NCI-H82 (cell line): ENCODE results near the gene PRKCE.

Source experiments
- DNase-seq: peaks from one replicate; lab custom pipeline; 2025; lab: John Stamatoyannopoulos, UW

PRKCE gene

DNA sequence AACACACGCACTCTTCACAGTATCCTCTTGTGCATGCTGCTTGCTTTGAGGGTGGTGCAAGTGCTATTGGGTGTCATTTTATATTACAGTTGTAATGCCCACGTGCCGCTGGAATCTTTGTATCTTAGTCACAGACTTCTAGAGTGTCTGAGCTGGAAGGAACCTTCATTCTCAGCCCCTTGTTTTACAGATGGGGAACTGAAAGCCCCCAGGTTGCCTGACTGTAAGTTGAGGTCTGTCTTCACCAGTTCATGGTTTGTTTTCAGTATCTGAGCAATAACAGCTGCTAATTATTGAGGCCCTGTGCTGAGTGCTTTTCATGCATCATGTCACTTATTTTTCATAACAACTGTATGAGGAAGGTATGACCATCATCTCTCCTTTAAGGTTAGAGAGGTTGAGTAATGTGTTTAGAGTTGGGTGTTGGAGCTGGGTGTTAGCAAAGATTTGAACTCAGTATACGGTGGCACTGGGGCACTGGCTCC is 77.0 kb downstream of the PRKCE start:
- DNase-seq, result no peak

DNA sequence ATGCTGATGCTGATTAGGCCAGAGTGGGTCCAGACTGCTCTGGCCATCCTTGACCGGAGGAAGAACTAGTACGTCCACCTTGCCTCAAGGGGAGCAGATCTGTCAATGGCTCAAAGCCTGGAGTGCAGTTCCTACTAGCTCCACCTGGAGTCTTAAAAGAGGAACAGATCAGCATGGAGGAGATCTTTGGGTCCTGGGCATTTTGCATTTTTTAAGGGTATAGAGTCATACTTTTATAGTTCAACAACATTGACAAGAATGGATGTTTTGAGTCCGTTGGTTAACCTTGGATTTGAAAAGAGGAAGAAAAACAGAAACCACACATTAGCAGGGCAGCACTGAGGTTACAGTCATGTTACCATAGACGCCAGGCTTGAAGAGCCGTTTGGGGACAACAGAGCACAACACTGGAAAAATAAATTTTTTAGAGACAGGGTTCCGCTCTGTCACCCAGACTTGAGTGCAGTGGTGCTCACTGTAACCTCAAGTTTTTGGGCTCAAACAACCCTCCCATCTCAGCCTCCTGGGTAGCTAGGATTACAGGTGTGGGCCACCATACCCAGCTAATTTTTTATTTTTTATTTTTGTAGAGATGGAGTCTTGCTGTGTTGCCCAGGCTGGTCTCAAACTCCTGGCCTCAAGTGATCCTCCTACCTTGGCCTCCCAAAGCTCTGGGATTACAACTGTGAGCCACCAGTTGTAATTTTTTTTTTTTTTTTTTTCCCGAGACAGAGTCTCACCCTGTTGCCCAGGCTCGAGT is 78.5 kb downstream of the PRKCE start:
- peak; percentile 45 for DNase-seq

DNA sequence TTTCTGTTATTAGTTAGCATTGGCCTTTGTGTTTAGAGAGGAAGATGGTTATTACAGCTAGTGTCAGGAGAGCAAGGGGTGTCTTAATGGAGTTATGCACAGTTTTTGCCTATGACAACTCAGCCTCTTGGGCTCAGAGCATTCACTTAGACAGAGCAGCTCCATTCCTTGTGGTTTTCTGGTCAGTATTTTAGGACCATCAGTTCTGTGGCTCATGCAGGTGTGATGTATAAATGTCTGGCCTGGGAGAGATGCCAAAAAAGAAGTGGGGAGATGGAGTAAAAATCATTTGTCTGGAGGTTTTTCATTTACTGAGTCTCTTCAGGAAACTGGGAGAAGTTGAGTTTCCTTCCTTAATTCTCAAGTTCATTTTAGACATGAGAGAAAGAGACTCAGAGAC is 79.7 kb downstream of the PRKCE start:
- no peak for DNase-seq

DNA sequence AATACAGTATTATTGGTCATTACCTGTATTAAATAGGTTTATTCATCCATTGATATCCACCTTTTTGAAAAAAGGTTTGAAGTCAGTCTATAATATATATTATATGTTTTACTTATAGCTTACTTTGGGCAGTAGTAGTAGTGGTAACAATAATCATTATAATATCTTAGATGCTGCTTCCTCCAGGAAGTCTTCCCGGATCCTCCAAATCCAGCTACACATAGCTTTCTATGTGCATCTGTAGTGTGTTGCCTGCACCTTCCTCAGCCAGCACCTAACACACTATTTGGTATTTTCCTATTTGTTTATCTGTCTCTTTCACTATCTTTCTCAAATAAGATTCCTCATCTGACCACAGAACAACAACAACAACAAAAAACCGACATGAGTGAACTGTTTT is 81.0 kb downstream of the PRKCE start:
- no peak for DNase-seq

DNA sequence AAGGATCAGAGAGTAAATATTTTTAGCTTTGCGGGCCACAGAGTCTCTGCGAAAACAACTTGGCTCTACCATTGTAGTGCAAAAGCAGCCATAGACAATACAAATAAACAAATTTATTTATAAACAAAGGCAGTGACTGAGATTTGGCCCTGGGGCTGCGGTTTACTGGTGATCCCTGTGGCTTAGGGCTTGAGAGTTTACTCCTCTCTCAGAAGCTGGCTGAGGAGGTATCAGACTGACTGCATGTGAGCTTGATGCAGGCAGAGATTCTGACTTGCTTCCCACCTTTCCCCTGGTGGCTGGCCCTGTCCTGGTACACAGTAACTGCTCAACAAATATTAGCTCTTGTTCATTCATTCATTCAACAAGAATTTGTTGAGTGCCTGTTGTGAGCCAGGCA is 81.5 kb downstream of the PRKCE start:
- DNase-seq, result no peak

DNA sequence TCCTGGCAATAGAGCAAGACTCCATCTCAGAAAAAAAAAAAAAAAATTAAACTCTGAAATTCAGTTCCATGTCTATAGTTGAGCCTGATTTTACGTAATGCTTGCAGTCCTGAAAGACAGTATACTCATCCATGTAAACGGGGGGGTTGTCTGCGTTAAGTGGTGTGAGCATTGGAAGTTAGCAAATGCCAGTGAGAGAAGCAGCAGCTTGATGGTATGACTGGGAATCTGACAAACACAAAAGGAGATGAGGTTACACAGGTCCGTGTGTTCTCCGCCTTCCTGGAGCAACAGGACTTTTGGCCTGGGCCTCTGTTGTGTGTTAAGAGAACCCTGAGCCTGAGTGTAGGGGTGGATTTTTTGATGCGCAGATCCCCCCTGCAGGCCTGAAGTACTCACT is 82.9 kb downstream of the PRKCE start:
- no peak for DNase-seq

DNA sequence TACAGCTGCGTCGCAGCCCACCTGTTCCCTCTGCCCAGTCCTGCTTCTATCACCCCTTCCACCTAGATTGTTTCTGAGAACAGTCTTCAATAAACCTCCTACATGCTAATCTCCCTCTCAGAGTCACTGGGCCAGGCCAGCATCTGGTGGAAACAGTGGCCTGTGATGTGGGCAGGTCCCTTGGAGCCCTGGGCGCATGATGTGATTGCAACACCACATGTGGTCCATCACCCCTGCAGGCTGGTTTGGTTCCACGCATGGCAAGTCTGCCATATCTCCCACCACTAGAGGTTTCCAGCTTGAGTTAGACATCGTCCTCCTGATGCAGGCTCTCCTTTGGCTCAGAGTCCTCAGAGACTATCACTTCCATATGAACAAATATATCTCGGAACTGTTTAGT is 83.5 kb downstream of the PRKCE start:
- no peak for DNase-seq

DNA sequence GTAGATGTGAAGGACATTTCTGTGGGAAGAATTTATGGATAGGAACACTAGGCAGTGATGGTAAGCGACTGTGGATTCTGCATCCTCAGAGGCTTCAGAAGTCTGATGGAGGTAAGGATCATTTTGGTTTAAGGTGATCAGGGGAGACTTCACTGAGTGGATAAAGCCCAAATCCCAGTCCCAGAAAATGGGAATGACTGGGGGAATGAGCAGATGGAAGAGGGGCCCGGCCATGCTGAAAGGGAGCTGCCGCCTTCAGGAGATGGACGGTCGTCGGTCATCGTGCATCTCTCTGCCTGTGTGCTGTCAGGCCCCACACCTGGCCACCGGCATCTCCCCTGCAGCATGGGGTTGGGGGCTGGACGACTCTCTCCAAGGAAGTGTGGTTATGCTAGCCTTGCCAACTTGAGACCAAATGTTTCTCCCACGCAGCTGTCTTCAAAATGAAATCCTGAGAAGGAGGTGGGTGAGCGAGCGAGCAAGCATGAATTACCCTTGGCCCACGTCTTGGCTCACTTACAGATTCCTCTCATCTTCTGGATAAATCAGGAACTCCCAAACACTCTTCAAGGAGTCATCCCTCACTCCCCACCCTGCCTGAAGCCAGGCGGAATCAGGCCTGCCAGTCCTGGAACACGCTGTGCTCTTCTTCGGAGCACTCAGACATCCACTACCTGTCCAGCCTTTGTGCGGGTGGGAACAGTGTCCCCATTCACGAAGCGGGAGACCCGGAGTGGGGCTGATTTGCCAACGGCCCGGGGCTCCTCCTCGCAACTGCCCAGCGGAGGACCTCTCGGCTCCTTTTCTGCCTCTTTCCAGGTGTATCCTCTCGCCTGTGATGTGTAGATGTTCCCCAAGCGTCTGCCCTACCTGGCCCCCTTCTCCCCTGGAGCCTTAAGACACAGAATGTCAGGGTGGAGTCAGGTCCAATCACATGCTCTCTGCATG is 85.6 kb downstream of the PRKCE start:
- no peak for DNase-seq

DNA sequence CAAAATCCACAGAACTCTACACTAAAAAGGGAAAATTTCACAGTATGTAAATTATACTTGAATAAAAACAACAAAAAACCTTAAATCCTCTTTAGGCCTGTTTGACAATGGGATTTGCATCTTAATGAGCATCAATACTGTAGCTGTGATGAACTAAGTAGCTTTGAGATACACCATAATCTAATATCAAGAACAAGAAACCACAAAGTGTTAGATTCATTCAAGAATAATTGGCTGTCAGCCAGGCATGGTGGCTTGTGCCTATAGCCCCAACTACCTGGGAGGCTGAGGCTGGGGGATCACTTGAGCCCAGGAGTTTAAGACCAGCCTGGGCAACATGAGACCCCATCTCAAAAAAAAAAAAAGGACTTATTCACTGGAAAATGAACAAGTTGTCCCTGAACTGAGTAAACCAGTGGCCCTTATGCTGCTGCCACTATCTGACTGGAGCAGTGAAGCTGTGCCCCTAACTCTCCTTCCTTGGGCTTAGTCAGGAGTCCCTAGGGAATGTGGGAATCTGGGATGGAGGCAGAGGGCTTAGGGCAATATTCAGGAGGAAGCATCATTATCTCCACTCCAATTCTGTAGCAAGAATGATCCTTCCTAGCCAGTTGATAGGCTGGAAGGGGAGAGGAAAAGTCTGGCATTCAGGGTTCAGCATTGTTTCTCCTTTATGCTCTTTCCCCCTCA is 88.5 kb downstream of the PRKCE start:
- peak; percentile 71 for DNase-seq

DNA sequence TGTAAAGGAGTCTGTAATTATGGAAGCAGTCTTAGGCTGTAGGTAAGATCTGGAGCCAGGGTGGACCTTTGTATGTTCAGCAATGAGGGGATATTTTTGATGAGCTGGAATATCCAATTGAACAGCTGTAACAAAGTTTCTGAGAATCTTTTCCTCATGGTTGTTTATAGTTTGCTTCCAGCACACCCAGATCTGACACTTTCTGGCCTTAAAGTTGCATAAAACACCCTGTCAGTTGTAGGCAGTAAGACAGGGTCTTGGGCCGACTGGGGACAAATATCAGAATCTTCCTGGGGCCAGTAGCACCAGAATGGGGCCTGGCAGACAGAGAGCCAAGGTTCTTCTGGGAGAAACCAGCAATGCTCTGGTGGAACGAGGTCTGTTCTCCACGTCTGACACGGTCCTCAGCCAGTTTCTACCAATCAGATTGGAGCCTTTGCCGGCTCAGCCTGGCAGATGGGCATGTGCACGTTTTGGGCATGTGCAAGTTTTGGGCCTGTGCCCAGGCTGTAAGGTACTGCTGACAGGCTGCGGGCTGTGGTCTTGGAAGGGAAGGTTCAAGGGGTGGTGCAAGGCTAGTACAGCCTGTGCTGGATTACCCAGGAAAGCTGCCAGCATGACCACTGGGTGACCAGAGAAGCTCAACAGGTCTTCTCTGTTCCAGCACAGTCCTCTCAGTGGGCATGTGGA is 89.8 kb downstream of the PRKCE start:
- DNase-seq, result no peak

DNA sequence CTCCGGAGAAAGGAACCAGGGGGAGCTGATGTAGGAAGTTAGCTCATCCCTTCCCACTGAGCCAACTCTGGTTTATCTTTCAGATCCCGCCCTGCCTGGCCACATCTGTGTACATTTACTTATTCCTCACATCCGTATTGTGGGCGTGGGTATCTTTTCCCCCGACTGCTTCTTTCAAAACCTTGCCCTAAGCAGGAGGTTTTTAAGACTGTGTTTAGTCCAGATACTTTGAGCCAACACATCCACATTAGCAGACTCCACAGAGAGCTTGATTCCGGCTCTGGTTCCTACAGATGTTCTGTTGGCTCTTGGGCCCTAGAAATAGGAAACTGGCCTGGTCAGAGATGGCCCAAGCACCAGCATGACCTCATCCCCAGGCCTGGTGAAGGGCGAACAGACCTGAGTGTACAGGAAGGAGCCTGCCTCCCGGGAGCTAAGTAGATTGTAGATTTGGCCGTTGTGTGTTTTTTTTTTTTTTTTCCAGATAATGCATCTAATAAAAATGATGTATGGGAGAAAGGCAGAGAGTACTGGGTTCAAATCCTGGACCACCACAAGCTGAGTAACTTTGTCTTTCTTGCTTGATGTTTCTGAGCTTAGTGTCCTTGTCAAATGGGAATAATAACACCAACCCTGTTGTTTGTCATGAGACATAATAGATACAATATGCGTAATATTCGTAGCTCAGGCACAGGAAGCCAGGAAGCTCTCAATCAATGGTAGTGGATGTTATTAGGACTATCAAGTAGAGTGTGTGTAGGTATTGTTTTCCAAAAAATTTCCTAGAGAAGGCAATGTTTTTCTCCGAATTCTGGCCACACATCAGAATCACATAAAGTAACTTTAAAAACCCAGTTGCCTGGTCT is 92.3 kb downstream of the PRKCE start:
- no peak for DNase-seq

DNA sequence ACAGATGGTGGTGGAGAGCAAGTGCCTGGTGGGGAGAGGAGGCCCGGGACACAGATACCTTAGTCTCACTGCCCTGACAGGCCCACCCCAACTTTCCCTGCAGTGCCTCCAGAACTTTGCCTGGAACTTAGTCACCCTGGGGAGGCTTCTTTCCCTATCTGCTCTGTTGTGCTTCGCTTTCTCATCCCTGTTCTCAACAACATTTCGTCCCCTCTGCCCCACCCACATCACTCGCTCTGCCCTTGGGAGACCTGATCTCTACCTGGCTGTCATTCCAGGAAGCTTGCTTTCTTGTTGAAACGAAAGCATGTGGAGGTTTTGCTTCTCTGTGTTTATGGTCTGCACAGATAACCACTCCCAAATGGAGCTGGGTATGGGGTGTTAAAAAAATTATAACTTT is 93.8 kb downstream of the PRKCE start:
- DNase-seq, result no peak

DNA sequence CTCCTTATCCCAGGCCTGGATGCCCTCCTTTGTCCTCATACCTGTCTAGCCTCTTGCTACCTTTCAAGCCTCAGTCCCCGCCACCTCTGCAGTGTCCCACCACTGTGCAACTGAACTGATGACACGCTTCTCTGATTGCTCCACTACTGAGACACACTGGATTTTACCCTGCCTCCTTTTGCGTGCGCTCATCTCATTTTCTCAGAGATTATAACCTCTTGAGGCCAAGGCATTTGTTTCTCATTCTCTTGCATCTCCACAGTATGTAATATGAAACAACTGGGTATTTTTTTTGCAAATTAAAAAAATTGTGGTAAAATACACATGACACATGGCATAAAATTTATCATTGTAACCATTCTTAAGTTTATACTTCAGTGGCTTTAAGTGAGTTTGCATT is 95.4 kb downstream of the PRKCE start:
- no peak for DNase-seq

DNA sequence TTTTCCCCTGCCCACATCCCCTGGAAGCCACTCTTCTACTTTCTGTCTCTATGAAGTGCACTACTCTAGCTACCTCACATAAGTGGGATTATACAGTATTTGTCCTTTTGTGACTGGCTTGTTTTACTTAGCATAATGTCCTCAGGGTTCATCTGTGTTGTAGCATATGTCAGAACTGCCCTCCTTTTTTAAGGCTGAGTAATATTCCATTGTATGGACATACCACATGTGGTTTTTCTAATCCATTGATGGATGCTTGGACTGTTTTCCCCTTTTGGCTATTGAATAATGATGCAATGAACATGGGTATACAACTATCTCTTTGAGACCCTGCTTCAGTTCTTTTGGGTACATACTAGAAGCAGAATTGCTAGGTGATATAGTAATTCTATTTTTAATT is 95.9 kb downstream of the PRKCE start:
- no peak for DNase-seq

DNA sequence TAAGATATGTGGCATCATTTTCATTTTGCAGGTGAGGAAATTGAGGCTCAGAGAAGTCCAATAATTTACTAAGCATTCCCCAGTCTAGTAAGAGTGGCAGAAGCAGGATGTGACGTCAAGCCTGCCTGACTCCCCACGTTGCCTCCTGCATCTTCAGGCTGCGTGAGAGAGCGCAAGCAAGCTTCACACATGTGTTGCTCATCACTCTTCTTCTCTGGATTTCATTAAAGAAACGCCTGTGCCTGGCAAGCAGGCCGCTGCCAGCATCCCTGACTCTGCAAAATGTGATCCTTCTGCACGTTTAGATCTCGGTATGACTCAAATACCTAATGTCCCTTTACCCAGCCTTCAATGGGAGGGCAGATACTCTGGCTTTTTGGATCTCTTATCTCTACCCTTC is 96.8 kb downstream of the PRKCE start:
- no peak for DNase-seq

DNA sequence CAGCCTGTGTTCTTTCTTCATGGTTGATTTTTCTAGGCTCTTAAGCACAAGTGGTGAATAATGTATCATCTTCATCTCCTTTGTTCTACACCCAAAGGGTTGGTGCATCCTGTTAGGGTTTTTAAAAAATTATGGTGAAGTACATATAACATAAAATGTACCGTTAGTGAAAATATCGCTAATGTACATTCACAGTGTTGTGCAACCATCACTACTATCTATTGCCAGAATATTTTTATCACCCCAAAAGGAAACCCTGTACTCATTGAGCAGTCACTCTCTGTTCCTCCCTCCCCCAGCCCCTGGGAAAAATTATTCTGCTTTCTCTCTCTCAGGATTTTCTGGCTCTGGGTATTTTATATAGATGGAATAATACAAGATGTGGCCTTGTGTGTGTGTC is 98.5 kb downstream of the PRKCE start:
- no peak for DNase-seq

DNA sequence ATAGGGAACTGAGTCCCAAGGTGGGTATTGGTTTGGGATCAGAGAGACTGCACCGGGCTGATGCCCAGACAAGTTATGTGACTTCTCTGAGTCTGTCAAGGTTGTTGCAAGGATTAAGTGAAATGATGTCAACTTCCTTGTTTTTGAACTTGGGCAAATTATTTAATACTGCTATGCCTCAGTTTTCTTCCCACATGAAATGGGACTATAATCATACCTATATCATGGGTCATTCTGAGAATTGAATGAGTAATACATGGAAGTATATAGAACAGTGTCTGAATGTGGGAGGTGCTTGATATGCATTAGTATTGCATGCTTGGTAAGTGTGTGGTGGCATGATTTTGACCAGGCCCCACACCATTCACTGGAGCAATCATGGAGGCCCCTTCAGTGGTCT is 99.0 kb downstream of the PRKCE start:
- DNase-seq, result no peak

DNA sequence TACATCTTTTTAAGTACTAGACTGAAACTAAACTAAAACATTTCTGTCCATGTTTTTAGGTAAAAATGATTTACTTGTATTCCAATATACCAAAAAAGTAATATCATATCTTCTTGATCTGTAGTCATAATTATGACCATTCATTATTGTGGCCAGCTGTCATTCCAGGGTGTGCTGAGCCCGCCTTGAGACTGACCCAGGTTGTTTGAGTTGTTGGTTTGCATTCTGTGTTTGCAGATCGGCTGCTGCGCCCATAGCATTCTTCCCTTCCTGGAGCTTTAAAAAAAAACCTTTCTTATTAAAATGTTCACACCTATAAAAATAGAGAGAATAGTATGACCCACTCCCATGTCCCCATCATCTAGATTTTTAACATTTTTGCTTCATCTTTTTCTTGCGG is 101.9 kb downstream of the PRKCE start:
- no peak for DNase-seq

DNA sequence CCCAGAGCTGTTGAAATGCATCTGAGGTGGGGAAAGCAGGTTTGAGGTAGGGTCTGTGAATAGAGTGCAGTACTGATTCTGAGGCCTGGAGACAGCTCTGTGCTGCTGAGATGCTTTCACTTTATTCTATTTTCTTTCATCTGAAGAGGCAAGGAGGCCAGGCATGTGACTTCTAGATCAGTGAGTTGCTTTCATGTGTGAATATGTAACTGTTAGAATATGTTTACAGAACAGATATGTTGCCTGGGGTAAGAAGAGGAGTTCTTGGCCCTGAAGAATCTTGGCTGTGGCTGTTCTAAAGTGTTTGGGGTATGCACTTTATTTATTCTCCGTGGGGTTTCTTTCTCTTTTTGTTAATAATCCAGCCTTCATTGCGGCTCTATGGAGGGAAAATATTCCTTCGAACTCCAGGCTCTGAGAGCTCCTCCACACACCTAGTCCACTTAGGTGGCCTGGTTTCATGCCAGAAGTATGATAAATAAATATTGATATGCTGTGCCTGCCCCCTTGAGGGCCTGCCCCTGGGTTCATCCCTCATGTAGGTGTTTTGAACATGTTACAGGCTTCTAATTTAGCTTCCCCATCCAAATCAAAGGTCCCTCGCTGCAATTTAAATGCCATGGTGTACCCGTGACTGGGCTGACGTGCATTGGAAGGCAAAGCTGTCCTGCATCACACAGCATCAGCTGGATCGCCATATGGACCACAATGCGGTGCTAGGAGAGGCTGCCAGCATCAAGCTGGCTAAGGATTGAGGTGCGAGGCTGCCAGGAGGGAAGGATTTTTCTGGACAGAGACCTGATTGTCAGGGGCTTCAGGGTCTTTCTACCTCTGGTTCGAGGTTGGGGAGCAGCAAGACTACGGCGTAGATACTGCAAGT is 102.9 kb downstream of the PRKCE start:
- DNase-seq, result no peak
